ENCODE data around the gene IFI44L. TPM values are rescaled to one million over a fixed set of nuclear protein-coding genes. Genes with fewer than 3 reads are reported as not detected.

The IFI44L gene
- total RNA-seq, 3 donors from 2014 or later: 2.2 to 7.5 (median 2.7) TPM

DNA sequence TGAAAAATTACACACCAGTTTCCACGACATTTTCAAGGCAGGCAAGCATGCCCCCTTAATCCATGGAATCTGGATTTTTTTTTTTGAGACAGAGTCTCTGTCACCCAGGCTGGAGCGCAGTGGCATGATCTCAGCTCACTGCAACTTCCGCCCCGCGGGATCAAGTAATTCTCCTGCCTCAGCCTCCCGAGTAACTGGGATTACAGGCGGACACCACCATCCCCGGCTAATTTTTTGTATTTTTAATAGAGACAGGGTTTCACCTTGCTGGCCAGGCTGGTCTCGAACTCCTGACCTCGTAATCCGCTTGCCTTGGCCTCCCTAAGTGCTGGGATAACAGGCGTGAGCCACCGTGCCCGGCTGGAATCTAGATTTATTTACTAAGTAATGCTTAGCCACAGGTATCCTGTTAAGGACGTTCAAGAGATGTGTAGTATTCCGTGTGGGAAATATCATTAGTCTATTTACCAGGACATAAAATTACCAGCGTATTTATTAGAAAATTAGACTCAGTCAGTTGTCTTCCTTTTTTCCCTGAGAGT lies 31.8 kb downstream of the IFI44L start:
- DNase-seq (no peak), ATAC-seq (no peak)
- peaks cover 11% of the 10 kb centered on the region for H3K9me3 Mint-ChIP-seq
- H3K4me3 Mint-ChIP-seq: peak overlapping the region; percentile 87
- H3K4me1 Mint-ChIP-seq (ENCODE audit: low read depth): peaks cover 66% of the 10 kb centered on the region
- peaks cover 29% of the 10 kb centered on the region for H3K36me3 Mint-ChIP-seq (ENCODE audit: insufficient read depth)
- no peaks in the 10 kb centered on the region for H3K27me3 Mint-ChIP-seq (ENCODE audit: low read depth)

DNA sequence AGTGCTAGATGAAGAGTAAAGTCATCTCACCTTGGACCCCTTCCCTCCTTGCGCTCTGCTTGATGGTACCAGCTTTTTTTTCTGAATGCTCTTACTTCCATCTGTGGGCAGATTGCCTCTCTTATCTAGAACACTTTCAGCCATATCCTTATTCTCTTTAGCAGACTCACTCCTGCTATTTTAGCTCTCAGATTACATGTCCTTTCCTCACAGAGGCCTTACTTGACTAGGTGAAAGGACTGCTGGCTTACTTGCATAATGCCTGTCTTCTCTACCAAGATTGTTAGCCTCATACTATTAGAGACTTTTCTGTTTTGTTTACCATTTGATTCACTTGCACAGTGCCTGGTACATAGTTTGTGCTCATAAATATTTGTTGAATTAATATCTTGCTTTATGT lies 38.7 kb downstream of the IFI44L start:
- Mint-ChIP-seq H3K4me1 (ENCODE audit: low read depth) (peaks cover 33% of the 10 kb centered on the region), H3K36me3 (ENCODE audit: insufficient read depth) (peaks cover 62% of the 10 kb centered on the region), H3K27me3 (ENCODE audit: low read depth) (no peaks in the 10 kb centered on the region), H3K9me3 (no peaks in the 10 kb centered on the region), H3K4me3 (no peak overlapping the region)
- ATAC-seq: no peak
- DNase-seq: no peak

- no peak for ATAC-seq
- H3K4me3 Mint-ChIP-seq: no peak overlapping the region
- peaks cover 39% of the 10 kb centered on the region for H3K36me3 Mint-ChIP-seq (ENCODE audit: insufficient read depth)
- DNase-seq: no peak
- no peaks in the 10 kb centered on the region for H3K9me3 Mint-ChIP-seq
- peaks cover 3% of the 10 kb centered on the region for H3K4me1 Mint-ChIP-seq (ENCODE audit: low read depth)
- no peaks in the 10 kb centered on the region for H3K27me3 Mint-ChIP-seq (ENCODE audit: low read depth)
Observed at GRCh38 chr1:78663923-78664322, 43.7 kb downstream of the IFI44L start.

DNA sequence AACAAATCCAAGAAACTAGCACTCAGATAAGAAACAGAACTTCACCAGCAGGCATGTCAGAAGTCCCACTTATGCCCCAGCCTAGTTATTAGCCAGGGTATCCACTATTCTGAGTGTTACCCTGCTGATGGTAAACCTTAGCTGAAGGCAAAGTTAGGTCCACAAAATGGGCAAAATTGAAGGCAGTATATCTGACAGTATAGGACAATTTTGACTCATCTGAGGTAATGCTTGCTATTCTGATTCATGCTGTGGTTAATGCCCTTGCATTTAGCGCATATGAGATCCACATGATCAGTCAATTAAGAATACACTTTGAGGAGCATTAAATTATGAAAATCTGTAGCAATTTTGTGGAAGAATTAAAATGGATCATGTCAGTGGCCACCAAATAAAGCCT lies 44.5 kb downstream of the IFI44L start:
- ATAC-seq: peak in 1 of 2 donors; percentile 40
- no peaks in the 10 kb centered on the region for H3K4me1 Mint-ChIP-seq (ENCODE audit: low read depth)
- DNase-seq: no peak
- H3K9me3 Mint-ChIP-seq: no peaks in the 10 kb centered on the region
- H3K27me3 Mint-ChIP-seq (ENCODE audit: low read depth): no peaks in the 10 kb centered on the region
- H3K4me3 Mint-ChIP-seq: no peak overlapping the region
- peaks cover 31% of the 10 kb centered on the region for H3K36me3 Mint-ChIP-seq (ENCODE audit: insufficient read depth)

GRCh38 chr1:78665809-78666208 lies 45.6 kb downstream of the IFI44L start:
- Mint-ChIP-seq H3K27me3 (ENCODE audit: low read depth) (no peaks in the 10 kb centered on the region), H3K4me1 (ENCODE audit: low read depth) (no peaks in the 10 kb centered on the region), H3K9me3 (no peaks in the 10 kb centered on the region), H3K4me3 (no peak overlapping the region), H3K36me3 (ENCODE audit: insufficient read depth) (peaks cover 24% of the 10 kb centered on the region)
- no peak for DNase-seq
- ATAC-seq: no peak

GRCh38 chr1:78667939-78668338 lies 47.7 kb downstream of the IFI44L start:
- no peaks in the 10 kb centered on the region for H3K27me3 Mint-ChIP-seq (ENCODE audit: low read depth)
- ATAC-seq (no peak), DNase-seq (no peak)
- peaks cover 11% of the 10 kb centered on the region for H3K36me3 Mint-ChIP-seq (ENCODE audit: insufficient read depth)
- H3K4me3 Mint-ChIP-seq: no peak overlapping the region
- peaks cover 5% of the 10 kb centered on the region for H3K4me1 Mint-ChIP-seq (ENCODE audit: low read depth)
- no peaks in the 10 kb centered on the region for H3K9me3 Mint-ChIP-seq

GRCh38 chr1:78668427-78668826 lies 48.2 kb downstream of the IFI44L start:
- H3K9me3 Mint-ChIP-seq: no peaks in the 10 kb centered on the region
- peaks cover 5% of the 10 kb centered on the region for H3K4me1 Mint-ChIP-seq (ENCODE audit: low read depth)
- no peak overlapping the region for H3K4me3 Mint-ChIP-seq
- H3K27me3 Mint-ChIP-seq (ENCODE audit: low read depth): no peaks in the 10 kb centered on the region
- no peak for DNase-seq
- no peak for ATAC-seq
- H3K36me3 Mint-ChIP-seq (ENCODE audit: insufficient read depth): peaks cover 7% of the 10 kb centered on the region

GRCh38 chr1:78672428-78672827 lies 52.2 kb downstream of the IFI44L start:
- DNase-seq (no peak), ATAC-seq (no peak)
- no peaks in the 10 kb centered on the region for H3K27me3 Mint-ChIP-seq (ENCODE audit: low read depth)
- H3K4me1 Mint-ChIP-seq (ENCODE audit: low read depth): peaks cover 5% of the 10 kb centered on the region
- no peaks in the 10 kb centered on the region for H3K9me3 Mint-ChIP-seq
- no peaks in the 10 kb centered on the region for H3K36me3 Mint-ChIP-seq (ENCODE audit: insufficient read depth)
- H3K4me3 Mint-ChIP-seq: no peak overlapping the region

DNA sequence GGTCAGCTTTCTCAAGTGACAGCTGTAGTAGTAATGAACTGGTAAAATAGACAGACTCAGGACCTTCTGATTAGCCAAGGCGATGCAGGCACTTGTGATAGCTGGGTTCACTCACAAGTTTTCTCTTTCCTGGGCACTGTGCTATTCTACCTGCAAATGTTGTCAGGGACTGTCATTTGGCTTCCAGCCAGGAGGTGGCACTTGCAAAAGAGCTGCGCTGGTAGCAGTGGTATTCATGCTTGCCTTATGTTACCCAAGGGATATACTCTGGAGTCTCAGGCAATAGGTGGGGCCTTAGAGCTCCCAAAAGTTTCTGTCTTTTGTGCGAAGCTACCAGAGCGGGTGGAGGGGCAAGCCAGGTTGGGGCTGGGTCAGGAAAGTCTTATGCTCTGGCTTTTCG lies 52.9 kb downstream of the IFI44L start:
- ATAC-seq (no peak), DNase-seq (no peak)
- Mint-ChIP-seq H3K27me3 (ENCODE audit: low read depth) (no peaks in the 10 kb centered on the region), H3K36me3 (ENCODE audit: insufficient read depth) (no peaks in the 10 kb centered on the region), H3K9me3 (no peaks in the 10 kb centered on the region), H3K4me1 (ENCODE audit: low read depth) (peaks cover 7% of the 10 kb centered on the region), H3K4me3 (no peak overlapping the region)

DNA sequence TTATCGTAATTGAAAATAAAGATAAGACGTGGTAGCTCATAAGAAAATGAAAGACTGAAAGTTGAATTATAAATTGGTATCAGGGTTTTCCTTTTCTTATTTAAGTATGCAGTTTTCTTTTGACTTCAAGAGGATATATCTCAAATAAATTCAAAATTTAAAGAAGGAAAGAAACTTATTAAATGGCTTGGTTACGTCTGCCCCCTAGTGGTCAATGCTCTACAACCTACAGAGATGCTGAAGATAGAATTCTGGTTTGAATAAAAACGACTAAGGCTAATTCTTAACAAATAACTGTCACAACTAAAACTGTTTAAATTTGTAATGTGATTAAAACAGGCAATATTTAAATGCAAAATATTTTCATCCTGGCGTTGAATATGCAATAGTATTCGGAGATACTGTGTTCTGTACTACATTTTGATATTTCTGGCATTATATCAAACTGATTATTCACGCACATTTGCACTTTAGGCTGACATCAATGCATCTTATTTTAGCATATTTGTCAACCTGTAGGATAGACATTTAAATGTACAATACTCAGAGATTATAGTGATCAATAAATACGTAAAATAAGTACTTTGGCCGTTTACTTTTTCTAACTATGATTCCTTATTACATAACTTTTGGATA lies 56.2 kb downstream of the IFI44L start:
- H3K4me3 Mint-ChIP-seq: no peak overlapping the region
- DNase-seq (peak; percentile 55), ATAC-seq (peak in 1 of 2 donors; percentile 32)
- H3K9me3 Mint-ChIP-seq: peaks cover 3% of the 10 kb centered on the region
- no peaks in the 10 kb centered on the region for H3K27me3 Mint-ChIP-seq (ENCODE audit: low read depth)
- H3K4me1 Mint-ChIP-seq (ENCODE audit: low read depth): peaks cover 8% of the 10 kb centered on the region
- no peaks in the 10 kb centered on the region for H3K36me3 Mint-ChIP-seq (ENCODE audit: insufficient read depth)

GRCh38 chr1:78676993-78677392 lies 56.7 kb downstream of the IFI44L start:
- Mint-ChIP-seq H3K36me3 (ENCODE audit: insufficient read depth) (no peaks in the 10 kb centered on the region), H3K4me3 (no peak overlapping the region), H3K27me3 (ENCODE audit: low read depth) (no peaks in the 10 kb centered on the region), H3K9me3 (peaks cover 3% of the 10 kb centered on the region), H3K4me1 (ENCODE audit: low read depth) (peaks cover 4% of the 10 kb centered on the region)
- ATAC-seq (no peak), DNase-seq (no peak)

GRCh38 chr1:78677788-78678187 lies 57.5 kb downstream of the IFI44L start:
- DNase-seq: no peak
- no peaks in the 10 kb centered on the region for H3K36me3 Mint-ChIP-seq (ENCODE audit: insufficient read depth)
- H3K9me3 Mint-ChIP-seq: peaks cover 3% of the 10 kb centered on the region
- H3K27me3 Mint-ChIP-seq (ENCODE audit: low read depth): no peaks in the 10 kb centered on the region
- ATAC-seq: no peak
- H3K4me1 Mint-ChIP-seq (ENCODE audit: low read depth): peaks cover 4% of the 10 kb centered on the region
- H3K4me3 Mint-ChIP-seq: no peak overlapping the region

DNA sequence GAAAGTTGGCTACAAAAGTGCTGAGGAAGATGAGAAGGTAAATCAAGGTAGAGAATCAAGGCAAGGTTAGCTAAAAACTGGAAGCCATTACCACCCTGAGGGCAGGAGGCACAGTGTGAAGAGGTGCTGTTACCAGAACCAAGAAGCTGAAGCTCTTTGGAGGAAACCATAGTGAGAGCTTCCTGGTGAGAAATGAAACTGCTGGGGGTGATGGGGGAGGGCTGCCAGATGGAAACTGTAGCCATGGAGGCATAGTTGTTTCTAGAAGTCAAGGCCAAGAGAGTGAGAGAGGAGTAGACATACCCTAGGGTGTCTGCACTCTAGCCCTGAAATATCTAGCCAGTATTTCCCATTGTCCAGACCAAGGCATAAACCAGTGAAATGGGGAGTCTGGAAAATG lies 58.1 kb downstream of the IFI44L start:
- ATAC-seq: no peak
- DNase-seq: no peak
- Mint-ChIP-seq H3K9me3 (peaks cover 3% of the 10 kb centered on the region), H3K4me1 (ENCODE audit: low read depth) (peaks cover 4% of the 10 kb centered on the region), H3K36me3 (ENCODE audit: insufficient read depth) (no peaks in the 10 kb centered on the region), H3K4me3 (no peak overlapping the region), H3K27me3 (ENCODE audit: low read depth) (no peaks in the 10 kb centered on the region)

- Mint-ChIP-seq H3K4me1 (ENCODE audit: low read depth) (peaks cover 4% of the 10 kb centered on the region), H3K9me3 (peaks cover 3% of the 10 kb centered on the region), H3K27me3 (ENCODE audit: low read depth) (peaks cover 5% of the 10 kb centered on the region), H3K4me3 (no peak overlapping the region), H3K36me3 (ENCODE audit: insufficient read depth) (no peaks in the 10 kb centered on the region)
- DNase-seq (no peak), ATAC-seq (no peak)
Observed at GRCh38 chr1:78681265-78681664, 61.0 kb downstream of the IFI44L start.

DNA sequence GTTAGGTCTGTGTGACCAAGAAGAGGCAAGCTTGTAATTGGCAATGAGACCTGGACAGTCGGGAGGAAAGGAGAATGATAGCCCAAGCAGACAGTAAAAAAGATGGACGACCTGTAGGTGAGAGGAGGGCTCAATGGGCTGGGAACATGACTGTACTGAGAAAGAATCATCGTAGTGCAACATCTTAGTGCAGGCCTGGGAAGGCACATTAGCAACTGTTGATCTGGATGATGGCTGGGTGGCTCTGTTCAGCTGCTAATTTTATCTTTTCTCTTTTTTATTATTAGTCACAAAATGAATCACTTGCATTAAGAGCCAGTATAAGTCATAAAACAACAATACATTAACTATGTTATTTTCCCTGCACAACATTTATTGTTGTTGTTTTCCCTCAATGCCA lies 62.2 kb downstream of the IFI44L start:
- ATAC-seq: no peak
- Mint-ChIP-seq H3K36me3 (ENCODE audit: insufficient read depth) (no peaks in the 10 kb centered on the region), H3K4me3 (no peak overlapping the region)

More for the DNA sequence above, 62.2 kb downstream of the IFI44L start:
- Mint-ChIP-seq H3K4me1 (ENCODE audit: low read depth) (peaks cover 4% of the 10 kb centered on the region), H3K9me3 (peaks cover 3% of the 10 kb centered on the region), H3K27me3 (ENCODE audit: low read depth) (peaks cover 5% of the 10 kb centered on the region)
- no peak for DNase-seq
